ENCODE results near the gene MEX3A. TPM values are rescaled to one million over a fixed set of nuclear protein-coding genes. Genes with fewer than 3 reads are reported as not detected.

Gene MEX3A
- total and polyA plus RNA-seq, 8 donors = 0.86 to 59.0 (median 48.8) TPM

GRCh38 chr1:156063997-156064285 is 18.3 kb downstream of the MEX3A start:
- Histone ChIP-seq H3K4me1 (peaks cover 0 to 5% of the 10 kb centered on the region in 2 donors), H3K36me3 (no peaks in the 10 kb centered on the region), H3K27ac (no peak overlapping the region), H3K9me3 (no peaks in the 10 kb centered on the region), H3K27me3 (no peaks in the 10 kb centered on the region), H3K4me3 (no peak overlapping the region)
- TF ChIP-seq CTCF (IDR thresholded peaks at IDR 0.05) = no peak
- no peak for ATAC-seq
- intact Hi-C loops (cut with DNase I) = no loop called here
- no peak for DNase-seq

- Histone ChIP-seq H3K36me3 (peaks cover 0 to 7% of the 10 kb centered on the region in 2 donors), H3K4me1 (peaks cover 0 to 5% of the 10 kb centered on the region in 2 donors), H3K27me3 (no peaks in the 10 kb centered on the region), H3K27ac (no peak overlapping the region), H3K9me3 (no peaks in the 10 kb centered on the region), H3K4me3 (peak overlapping the region; percentile 22 to 47)
- intact Hi-C loops (cut with DNase I) = no loop called here
- no peak for TF ChIP-seq CTCF (IDR thresholded peaks at IDR 0.05)
- DNase-seq = no peak
- peak; percentile 42 for ATAC-seq
These were observed 20.1 kb downstream of the MEX3A start for GRCh38 chr1:156062189-156062588.

- H3K4me1 ChIP-seq = peaks cover 0 to 5% of the 10 kb centered on the region in 2 donors
- no peak for TF ChIP-seq CTCF (IDR thresholded peaks at IDR 0.05)
- H3K27me3 ChIP-seq = no peaks in the 10 kb centered on the region
- DNase-seq = peak in 2 of 4 donors; percentile 79 to 88
- H3K36me3 ChIP-seq = peaks cover 0 to 11% of the 10 kb centered on the region in 2 donors
- intact Hi-C loops (cut with DNase I) = no loop called here
- H3K9me3 ChIP-seq = no peaks in the 10 kb centered on the region
- H3K4me3 ChIP-seq = peak within 1 kb of the TSS; percentile 22 to 47
- peak; percentile 90 for ATAC-seq
- peak within 1 kb of the TSS; percentile 13 to 28 for H3K27ac ChIP-seq
These were observed 21.2 kb downstream of the MEX3A start, which contains the start of gene RAB25 for GRCh38 chr1:156060937-156061636. TSS of gene RAB25 (plus strand) at chr1:156061160. CDS start at chr1:156061401, 241 bp downstream.

- Histone ChIP-seq H3K4me3 (peak overlapping the region in 1 of 2 donors; percentile 63), H3K27me3 (no peaks in the 10 kb centered on the region), H3K27ac (no peak overlapping the region), H3K9me3 (no peaks in the 10 kb centered on the region), H3K36me3 (peaks cover 0 to 11% of the 10 kb centered on the region in 2 donors), H3K4me1 (peaks cover 7 to 29% of the 10 kb centered on the region in 2 donors)
- TF ChIP-seq CTCF (IDR thresholded peaks at IDR 0.05) = no peak
- ATAC-seq (no peak), DNase-seq (no peak)
- intact Hi-C loops (cut with DNase I) = no loop called here
These were observed 25.9 kb downstream of the MEX3A start for GRCh38 chr1:156056326-156056849.

- Histone ChIP-seq H3K36me3 (peaks cover 0 to 11% of the 10 kb centered on the region in 2 donors), H3K27me3 (no peaks in the 10 kb centered on the region), H3K9me3 (no peaks in the 10 kb centered on the region), H3K27ac (peak overlapping the region; percentile 92), H3K4me1 (peaks cover 7 to 29% of the 10 kb centered on the region in 2 donors), H3K4me3 (peak overlapping the region; percentile 59 to 63)
- DNase-seq (no peak), ATAC-seq (no peak)
- intact Hi-C loops (cut with DNase I) = no loop called here
- no peak for TF ChIP-seq CTCF (IDR thresholded peaks at IDR 0.05)
These were observed 26.8 kb downstream of the MEX3A start for GRCh38 chr1:156055281-156056048.

Measured in left lung (tissue), 10 donors.